CD4-positive, alpha-beta T cell treated with Interleukin-2 at 100 ng/mL for 4 hours (primary cell): ENCODE measurements around the gene VAMP3.
"Not testable (repeated sequence)": the region's sequence is repeated elsewhere in the genome, so short reads cannot be mapped to it uniquely, and the experiment has no call there.

Source experiments
- DNase-seq: peaks from one replicate; pipeline ENCODE4 v3.0.0-alpha.2; 2020; ENCODE audit warnings: low spot score

VAMP3 gene

GRCh38 chr1:7768583-7768982 lies 2.5 kb upstream of the VAMP3 start:
- DNase-seq = no peak

- DNase-seq = no peak
These were observed 1.3 kb upstream of the VAMP3 start for GRCh38 chr1:7769673-7770412.

- DNase-seq = no peak
These were observed 463 bp upstream of the VAMP3 start for GRCh38 chr1:7770669-7770996.

- no peak for DNase-seq
These were observed 765 bp downstream of the VAMP3 start for GRCh38 chr1:7771823-7772299.

GRCh38 chr1:7777591-7777990 lies 6.5 kb downstream of the VAMP3 start:
- DNase-seq = no peak

- no peak for DNase-seq
These were observed 7.1 kb downstream of the VAMP3 start for GRCh38 chr1:7778133-7778628.

GRCh38 chr1:7780976-7781375 lies 9.9 kb downstream of the VAMP3 start:
- DNase-seq = no peak

- no peak for DNase-seq
These were observed 10.4 kb downstream of the VAMP3 start for GRCh38 chr1:7781501-7781900.

- DNase-seq = no peak
These were observed 10.9 kb downstream of the VAMP3 start for GRCh38 chr1:7781923-7782495.

- peak; percentile 28 for DNase-seq
These were observed 12.1 kb downstream of the VAMP3 start for GRCh38 chr1:7783178-7783711.

- DNase-seq = peak; percentile 91
These were observed 12.9 kb downstream of the VAMP3 start, which contains the start of gene PER3 for GRCh38 chr1:7783826-7784491. Gene PER3, plus strand, starts transcription at chr1:7784291. Its CDS starts 587 bp downstream, at chr1:7784878.

- no peak for DNase-seq
These were observed 13.5 kb downstream of the VAMP3 start for GRCh38 chr1:7784492-7785071.

- DNase-seq = no peak
These were observed 14.0 kb downstream of the VAMP3 start for GRCh38 chr1:7785108-7785507.

GRCh38 chr1:7786795-7787194 lies 15.7 kb downstream of the VAMP3 start:
- no peak for DNase-seq

GRCh38 chr1:7789828-7790227 lies 18.7 kb downstream of the VAMP3 start:
- no peak for DNase-seq

GRCh38 chr1:7791027-7791426 lies 19.9 kb downstream of the VAMP3 start:
- not testable (repeated sequence) for DNase-seq

- DNase-seq = no peak
These were observed 24.3 kb downstream of the VAMP3 start for GRCh38 chr1:7795406-7795805.

- DNase-seq = no peak
These were observed 34.4 kb downstream of the VAMP3 start for GRCh38 chr1:7805460-7805859.

GRCh38 chr1:7808253-7808844 lies 37.3 kb downstream of the VAMP3 start:
- DNase-seq = peak; percentile 20

GRCh38 chr1:7809742-7810141 lies 38.6 kb downstream of the VAMP3 start:
- DNase-seq = no peak

GRCh38 chr1:7810395-7810794 lies 39.3 kb downstream of the VAMP3 start:
- no peak for DNase-seq

- DNase-seq = no peak
These were observed 40.4 kb downstream of the VAMP3 start for GRCh38 chr1:7811476-7811875.
